H7 (cell line): ENCODE data around the gene PIAS2. TPM values are rescaled to one million over a fixed set of nuclear protein-coding genes. Genes with fewer than 3 reads are reported as not detected.
"Not testable (repeated sequence)": the region's sequence is repeated elsewhere in the genome, so short reads cannot be mapped to it uniquely, and the experiment has no call there.

Source experiments
- DNase-seq: peaks from one replicate; pipeline ENCODE4 v3.0.0; 2012
- H3K27me3 ChIP-seq: 2 replicates; pipeline ENCODE4 v1.6.0; 2011; ENCODE audit warnings: mild to moderate bottlenecking, low read length; ENCODE audit not compliant: control insufficient read depth, insufficient read depth
- H3K36me3 ChIP-seq: replicated peaks from 2 replicates; pipeline ENCODE4 v1.5.1; 2011; ENCODE audit warnings: low read length; ENCODE audit not compliant: control insufficient read depth, insufficient read depth
- H3K4me3 ChIP-seq: 2 replicates; pipeline ENCODE4 v1.5.1; 2011; ENCODE audit warnings: low read depth, mild to moderate bottlenecking, control low read depth, low read length, moderate library complexity; ENCODE audit not compliant: insufficient read depth
- total RNA-seq: library from RNA; depleted of rRNA; stranded (reverse); fragments of >200 nt; shearing (Covaris generic); gene quantifications from 2 replicates; pipeline ENCODE4 v1.2.3, GENCODE V29; 2014

The PIAS2 gene
- total RNA-seq, 1 experiment from 2014 or later: 24.2 TPM

GRCh38 chr18:46832422-46832821, 84.9 kb downstream of the PIAS2 start:
- not testable (repeated sequence) for H3K27me3 ChIP-seq, DNase-seq, H3K4me3 ChIP-seq

DNA sequence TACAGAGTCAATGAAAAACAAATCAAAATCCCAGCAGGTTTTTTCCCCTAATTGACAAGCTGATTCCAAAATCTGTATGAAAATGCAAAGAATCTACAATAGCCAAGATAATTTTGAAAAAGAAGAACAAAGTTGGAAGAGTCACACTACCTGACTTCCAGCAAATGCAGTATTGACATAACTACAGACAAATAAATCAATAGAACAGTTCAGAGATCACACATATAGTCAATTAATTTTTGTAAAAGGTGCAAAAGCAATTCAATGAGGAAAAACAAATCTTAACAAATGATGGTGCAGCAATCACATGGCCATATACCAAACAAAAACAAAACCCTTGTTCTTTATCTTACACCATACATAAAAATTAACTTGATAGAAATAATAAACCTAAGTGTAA, 85.9 kb downstream of the PIAS2 start:
- Histone ChIP-seq H3K27me3 (no peaks in the 10 kb centered on the region), H3K4me3 (no peak overlapping the region), H3K36me3 (peaks cover 3% of the 10 kb centered on the region)
- DNase-seq: no peak

More at GRCh38 chr18:46832422-46832821, 84.9 kb downstream of the PIAS2 start:
- not testable (repeated sequence) for H3K36me3 ChIP-seq

DNA sequence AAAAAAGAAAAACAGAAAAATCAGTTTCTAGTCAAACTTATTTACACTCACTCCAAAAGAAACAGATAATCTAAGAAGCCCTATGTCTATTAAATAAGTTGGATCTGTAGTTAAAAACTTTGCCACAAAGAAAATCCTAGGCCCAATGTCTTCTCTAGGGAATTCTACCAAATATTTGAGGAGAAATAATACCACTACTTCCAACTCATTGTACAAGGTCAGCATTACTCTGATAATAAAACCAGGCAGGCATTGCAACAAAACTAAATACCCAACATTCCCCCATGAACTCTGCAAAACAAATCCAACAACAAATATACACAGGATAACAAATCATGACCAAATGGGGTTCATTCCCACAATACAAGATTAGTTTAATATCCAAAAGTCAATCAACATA, 86.7 kb downstream of the PIAS2 start:
- peaks cover 3% of the 10 kb centered on the region for H3K36me3 ChIP-seq
- DNase-seq: no peak
- H3K4me3 ChIP-seq: no peak overlapping the region
- no peaks in the 10 kb centered on the region for H3K27me3 ChIP-seq

DNA sequence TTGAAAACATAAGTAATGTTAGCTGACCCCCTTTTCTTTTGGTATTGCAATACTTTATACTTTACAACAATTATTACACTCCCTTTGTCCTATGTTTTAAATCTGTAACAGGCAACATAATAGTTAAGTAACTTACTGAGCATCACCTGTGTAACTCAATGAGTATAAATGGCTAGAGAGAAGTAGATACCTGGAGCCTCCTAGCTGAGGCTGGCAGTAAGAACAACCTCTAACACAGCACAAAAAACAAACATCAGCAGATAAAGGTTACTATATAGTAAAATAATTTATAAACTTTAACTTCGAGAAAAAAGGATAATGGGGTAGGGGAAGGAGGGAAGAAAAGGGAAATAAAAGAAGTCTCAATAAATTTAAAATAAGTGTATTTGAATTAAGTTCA, 87.4 kb downstream of the PIAS2 start:
- DNase-seq: no peak
- Histone ChIP-seq H3K36me3 (peaks cover 3% of the 10 kb centered on the region), H3K4me3 (no peak overlapping the region), H3K27me3 (no peaks in the 10 kb centered on the region)

DNA sequence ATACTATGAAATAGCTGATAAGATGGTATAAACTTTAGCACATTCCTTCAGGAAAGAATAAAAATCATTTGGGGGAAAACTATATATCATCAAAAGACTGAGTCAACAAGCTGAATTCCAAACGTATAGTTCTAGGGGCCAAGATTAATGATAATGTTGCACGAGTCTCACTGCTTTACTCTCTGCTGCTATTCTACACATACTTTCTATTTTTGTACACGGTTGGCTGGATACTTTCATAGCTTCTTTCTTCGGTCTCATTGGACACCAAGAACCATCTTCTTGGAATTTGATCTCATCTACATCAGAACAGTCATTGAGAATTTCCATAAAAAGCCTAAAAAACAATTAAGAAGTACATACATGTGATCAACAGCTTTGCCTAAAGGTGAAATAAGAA, 87.8 kb downstream of the PIAS2 start:
- peaks cover 3% of the 10 kb centered on the region for H3K36me3 ChIP-seq
- no peak for DNase-seq

GRCh38 chr18:46821856-46822711, 95.2 kb downstream of the PIAS2 start:
- Histone ChIP-seq H3K27me3 (no peaks in the 10 kb centered on the region), H3K36me3 (no peaks in the 10 kb centered on the region; the same call in 1 of the 2 replicates), H3K4me3 (no peak overlapping the region)
- no peak for DNase-seq

More for the DNA sequence above, 87.8 kb downstream of the PIAS2 start:
- no peaks in the 10 kb centered on the region for H3K27me3 ChIP-seq
- no peak overlapping the region for H3K4me3 ChIP-seq

DNA sequence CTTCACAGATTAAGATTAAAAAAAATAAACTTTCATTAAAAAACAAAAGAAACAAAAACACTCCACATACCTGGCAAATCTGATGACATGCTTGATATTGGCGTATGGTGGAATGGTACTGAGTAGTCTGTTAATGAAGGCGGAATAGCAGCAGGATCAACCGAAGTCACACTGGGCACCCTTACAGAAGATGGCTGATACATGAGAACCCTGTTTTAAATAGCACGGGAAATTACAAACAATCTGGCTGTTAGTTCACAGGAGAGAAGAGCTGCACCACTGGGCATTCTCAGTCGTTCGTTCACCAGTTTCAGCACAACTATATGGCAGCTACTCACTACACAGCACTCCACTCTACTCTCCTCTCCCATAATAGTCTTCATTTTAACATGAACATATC, 96.4 kb downstream of the PIAS2 start:
- Histone ChIP-seq H3K4me3 (no peak overlapping the region), H3K27me3 (no peaks in the 10 kb centered on the region), H3K36me3 (no peaks in the 10 kb centered on the region)
- no peak for DNase-seq

GRCh38 chr18:46815661-46816060, 101.6 kb downstream of the PIAS2 start:
- Histone ChIP-seq H3K27me3 (no peaks in the 10 kb centered on the region), H3K4me3 (no peak overlapping the region), H3K36me3 (no peaks in the 10 kb centered on the region)
- no peak for DNase-seq

DNA sequence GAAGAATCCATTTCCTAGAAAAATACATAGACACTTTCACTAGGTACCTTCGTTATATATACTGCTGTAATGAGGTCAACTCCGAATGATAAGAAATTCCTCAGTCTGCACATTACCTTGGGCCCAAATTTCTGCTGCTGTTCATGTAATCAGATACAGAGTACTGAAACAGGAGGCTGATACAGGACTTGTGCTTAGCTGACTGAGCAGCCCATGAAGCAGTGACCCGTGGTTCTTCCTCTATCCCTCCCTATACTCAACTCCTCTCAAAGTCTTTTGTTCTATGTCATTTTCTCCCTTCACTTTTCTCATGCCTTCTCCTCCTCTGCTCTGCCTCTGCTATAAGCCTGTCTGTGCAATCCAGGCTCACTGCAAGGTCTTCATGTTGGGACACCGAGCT, 102.9 kb downstream of the PIAS2 start:
- no peak for DNase-seq
- Histone ChIP-seq H3K36me3 (no peaks in the 10 kb centered on the region), H3K4me3 (no peak overlapping the region), H3K27me3 (no peaks in the 10 kb centered on the region)

- Histone ChIP-seq H3K27me3 (no peaks in the 10 kb centered on the region), H3K4me3 (no peak overlapping the region), H3K36me3 (no peaks in the 10 kb centered on the region)
- DNase-seq: no peak
Measured at GRCh38 chr18:46812311-46812710, 105.0 kb downstream of the PIAS2 start.

DNA sequence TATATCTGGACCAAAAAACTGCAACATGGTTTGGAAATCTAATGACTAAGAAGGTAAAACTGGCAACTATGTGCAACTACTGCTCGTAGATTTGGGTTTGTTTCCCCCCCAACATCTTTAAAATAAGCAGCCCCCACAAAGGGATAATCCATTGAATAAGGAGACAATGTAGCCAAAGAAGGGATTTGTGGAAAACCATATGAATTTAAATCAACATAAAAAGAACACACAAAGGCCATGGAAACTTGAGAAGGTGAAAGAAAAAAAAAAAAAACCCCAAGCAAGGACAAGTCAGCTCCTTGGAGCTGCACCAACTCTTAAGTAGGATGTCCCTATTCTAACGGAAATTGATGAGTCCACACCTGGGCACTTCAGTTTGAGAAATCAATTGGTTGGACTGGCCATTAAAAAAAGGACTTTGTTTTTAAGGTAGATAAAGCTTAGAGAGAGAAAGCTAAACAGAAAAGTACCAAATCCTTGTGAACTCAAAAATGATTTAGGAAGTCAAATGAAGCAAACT, 106.8 kb downstream of the PIAS2 start:
- DNase-seq: no peak
- H3K27me3 ChIP-seq: no peaks in the 10 kb centered on the region
- H3K36me3 ChIP-seq: no peaks in the 10 kb centered on the region
- no peak overlapping the region for H3K4me3 ChIP-seq

GRCh38 chr18:46809145-46809544, 108.2 kb downstream of the PIAS2 start:
- no peaks in the 10 kb centered on the region for H3K27me3 ChIP-seq
- H3K4me3 ChIP-seq: no peak overlapping the region
- no peaks in the 10 kb centered on the region for H3K36me3 ChIP-seq
- no peak for DNase-seq

- not testable (repeated sequence) for H3K4me3 ChIP-seq, DNase-seq, H3K27me3 ChIP-seq, H3K36me3 ChIP-seq
Measured at GRCh38 chr18:46795945-46796344, 121.4 kb downstream of the PIAS2 start.

DNA sequence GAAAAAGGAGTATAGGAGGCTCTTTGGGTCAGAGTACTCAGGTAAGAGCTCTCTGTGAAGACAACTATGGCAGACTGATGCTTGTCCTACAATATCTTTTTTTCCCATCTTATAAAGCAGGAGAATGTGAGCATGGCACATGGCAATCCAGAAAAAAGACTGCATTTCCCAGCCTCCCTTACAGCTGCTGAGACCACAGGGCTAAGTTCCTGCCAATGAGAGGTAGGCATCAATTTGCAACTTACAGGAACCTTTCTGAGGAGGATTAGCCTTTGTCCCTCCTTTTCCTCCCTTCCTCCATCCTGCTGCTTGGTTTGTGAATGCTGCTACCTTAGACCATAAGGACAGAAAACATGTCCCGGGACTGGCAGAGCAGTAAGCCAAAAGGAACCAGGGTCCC, 122.7 kb downstream of the PIAS2 start:
- H3K27me3 ChIP-seq: no peaks in the 10 kb centered on the region
- H3K4me3 ChIP-seq: no peak overlapping the region
- peak; percentile 27 for DNase-seq
- no peaks in the 10 kb centered on the region for H3K36me3 ChIP-seq

DNA sequence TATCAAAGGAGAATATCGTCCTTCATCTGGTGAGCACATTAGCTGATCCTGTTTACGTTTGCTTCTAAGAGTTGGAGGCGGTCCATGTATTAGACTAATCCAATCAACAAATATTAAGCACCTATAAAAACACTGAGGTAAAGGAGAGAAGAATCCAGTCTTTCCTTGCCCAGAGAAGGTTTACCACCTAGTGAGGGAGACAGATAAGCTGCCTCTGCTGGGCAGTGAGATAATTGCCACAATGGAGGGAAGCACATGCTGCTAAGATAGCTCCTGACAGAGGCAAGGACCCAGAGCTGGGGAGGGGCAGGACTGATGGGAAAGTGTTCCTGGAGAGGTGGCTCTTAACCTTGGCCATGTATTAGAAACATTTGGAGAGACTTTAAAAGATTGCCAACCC, 123.7 kb downstream of the PIAS2 start:
- no peaks in the 10 kb centered on the region for H3K27me3 ChIP-seq
- DNase-seq: no peak
- no peaks in the 10 kb centered on the region for H3K36me3 ChIP-seq
- no peak overlapping the region for H3K4me3 ChIP-seq
